Peyer's patch (tissue), 4 donors: ENCODE measurements around the gene EIF5. TPM values are rescaled to one million over a fixed set of nuclear protein-coding genes. Genes with fewer than 3 reads are reported as not detected.

ENCODE experiments used
- DNase-seq, 3 donors: peaks; one replicate each; pipeline ENCODE4 v3.0.0-alpha.2; 2017 to 2019
- H3K27ac ChIP-seq, 4 donors: fragments of 200-600 bp; sonication (generic); one replicate each; pipeline ENCODE4 v1.5.1; 2016 to 2019
- H3K27me3 ChIP-seq, 2 donors: fragments of 200-600 bp; sonication (generic); one replicate each; pipeline ENCODE4 v1.5.1; 2019
- H3K36me3 ChIP-seq, 3 donors: fragments of 200-600 bp; sonication (generic); one replicate each; pipeline ENCODE4 v1.5.1; 2016 to 2019
- H3K4me1 ChIP-seq, 4 donors: fragments of 200-600 bp; sonication (generic); one replicate each; pipeline ENCODE4 v1.5.1; 2016 to 2019
- H3K4me3 ChIP-seq, 4 donors: fragments of 200-600 bp; sonication (generic); 1 replicate in 3 of 4; 2 replicates in 1 of 4; pipeline ENCODE4 v1.5.1; 2016 to 2019; ENCODE audit warnings: mild to moderate bottlenecking in 1 of 4
- H3K9me3 ChIP-seq, 4 donors: fragments of 200-600 bp; sonication (generic); one replicate each; pipeline ENCODE4 v1.5.1; 2016 to 2019; ENCODE audit warnings: mild to moderate bottlenecking in 1 of 4
- POLR2A ChIP-seq, 2 donors: fragments of 450-650 bp; IDR thresholded peaks; one replicate each; pipeline ENCODE4 v1.5.1; 2017; ENCODE audit warnings: antibody characterized with exemption in 2 of 2, mild to moderate bottlenecking in 2 of 2, moderate library complexity in 2 of 2
- total RNA-seq, 4 donors: library from RNA; depleted of rRNA; stranded (reverse); fragments of >200 nt; gene quantifications; one replicate each; pipeline ENCODE4 v1.1.0, GENCODE V29; 2016
- TF ChIP-seq, protein P1 (sequence below), 6 experiments: fragments of 450-650 bp in 4 of 6; fragments of 200-600 bp in 2 of 6; sonication (generic) in 1 of 6; IDR thresholded peaks; one replicate each; pipeline ENCODE4 v1.5.1; 2017 to 2019; ENCODE audit warnings: antibody characterized with exemption in 6 of 6, mild to moderate bottlenecking in 3 of 6, moderate library complexity in 1 of 6

EIF5 gene
- total RNA-seq, 4 donors from 2014 or later: 176 to 226 (median 217) TPM

DNA sequence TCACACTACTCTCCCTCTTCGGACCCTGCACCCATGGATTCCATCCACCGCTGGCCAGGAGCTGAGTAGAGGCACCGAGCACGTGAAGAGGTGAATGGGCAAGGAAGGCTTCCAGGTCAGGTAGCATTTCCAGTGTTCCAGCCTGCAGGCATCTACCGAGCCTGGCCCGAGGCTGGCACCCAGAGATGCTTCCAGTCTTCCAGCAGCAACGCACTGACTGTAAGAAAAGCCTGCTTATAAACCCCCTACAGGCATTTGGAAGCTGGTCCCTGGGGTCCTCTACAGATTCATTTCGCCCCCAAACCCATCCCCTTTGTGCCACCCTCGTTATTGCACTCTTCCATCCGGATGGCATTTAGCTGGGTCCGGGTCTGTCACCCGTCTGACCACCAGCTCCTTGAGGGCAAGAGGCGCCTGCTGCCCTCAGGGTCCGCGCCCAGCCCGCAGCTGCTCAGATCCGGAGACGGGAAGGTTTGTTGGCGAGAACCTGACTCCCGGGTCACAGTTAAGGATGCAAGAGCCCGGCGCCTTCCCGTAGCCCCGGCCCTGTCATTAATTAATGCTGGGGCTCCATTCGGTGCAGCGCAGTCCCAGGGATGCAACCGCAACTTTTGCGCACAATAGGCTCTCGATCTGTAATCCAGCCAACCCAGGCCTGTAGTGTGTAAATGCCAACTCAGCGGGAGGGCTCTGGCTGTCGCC is 50.6 kb downstream of the EIF5 start:
- Histone ChIP-seq H3K9me3 (no peaks in the 10 kb centered on the region), H3K27me3 (no peaks in the 10 kb centered on the region), H3K4me1 (peaks cover 0 to 28% (median 7%) of the 10 kb centered on the region in 4 donors), H3K27ac (peak overlapping the region; percentile 94 to 100 (median 99)), H3K4me3 (peak overlapping the region; percentile 62 to 90 (median 88)), H3K36me3 (no peaks in the 10 kb centered on the region)
- TF ChIP-seq, protein P1, sequence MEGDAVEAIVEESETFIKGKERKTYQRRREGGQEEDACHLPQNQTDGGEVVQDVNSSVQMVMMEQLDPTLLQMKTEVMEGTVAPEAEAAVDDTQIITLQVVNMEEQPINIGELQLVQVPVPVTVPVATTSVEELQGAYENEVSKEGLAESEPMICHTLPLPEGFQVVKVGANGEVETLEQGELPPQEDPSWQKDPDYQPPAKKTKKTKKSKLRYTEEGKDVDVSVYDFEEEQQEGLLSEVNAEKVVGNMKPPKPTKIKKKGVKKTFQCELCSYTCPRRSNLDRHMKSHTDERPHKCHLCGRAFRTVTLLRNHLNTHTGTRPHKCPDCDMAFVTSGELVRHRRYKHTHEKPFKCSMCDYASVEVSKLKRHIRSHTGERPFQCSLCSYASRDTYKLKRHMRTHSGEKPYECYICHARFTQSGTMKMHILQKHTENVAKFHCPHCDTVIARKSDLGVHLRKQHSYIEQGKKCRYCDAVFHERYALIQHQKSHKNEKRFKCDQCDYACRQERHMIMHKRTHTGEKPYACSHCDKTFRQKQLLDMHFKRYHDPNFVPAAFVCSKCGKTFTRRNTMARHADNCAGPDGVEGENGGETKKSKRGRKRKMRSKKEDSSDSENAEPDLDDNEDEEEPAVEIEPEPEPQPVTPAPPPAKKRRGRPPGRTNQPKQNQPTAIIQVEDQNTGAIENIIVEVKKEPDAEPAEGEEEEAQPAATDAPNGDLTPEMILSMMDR (IDR thresholded peaks at IDR 0.05): no peak
- TF ChIP-seq POLR2A (IDR thresholded peaks at IDR 0.05): no peak
- DNase-seq: no peak

DNA sequence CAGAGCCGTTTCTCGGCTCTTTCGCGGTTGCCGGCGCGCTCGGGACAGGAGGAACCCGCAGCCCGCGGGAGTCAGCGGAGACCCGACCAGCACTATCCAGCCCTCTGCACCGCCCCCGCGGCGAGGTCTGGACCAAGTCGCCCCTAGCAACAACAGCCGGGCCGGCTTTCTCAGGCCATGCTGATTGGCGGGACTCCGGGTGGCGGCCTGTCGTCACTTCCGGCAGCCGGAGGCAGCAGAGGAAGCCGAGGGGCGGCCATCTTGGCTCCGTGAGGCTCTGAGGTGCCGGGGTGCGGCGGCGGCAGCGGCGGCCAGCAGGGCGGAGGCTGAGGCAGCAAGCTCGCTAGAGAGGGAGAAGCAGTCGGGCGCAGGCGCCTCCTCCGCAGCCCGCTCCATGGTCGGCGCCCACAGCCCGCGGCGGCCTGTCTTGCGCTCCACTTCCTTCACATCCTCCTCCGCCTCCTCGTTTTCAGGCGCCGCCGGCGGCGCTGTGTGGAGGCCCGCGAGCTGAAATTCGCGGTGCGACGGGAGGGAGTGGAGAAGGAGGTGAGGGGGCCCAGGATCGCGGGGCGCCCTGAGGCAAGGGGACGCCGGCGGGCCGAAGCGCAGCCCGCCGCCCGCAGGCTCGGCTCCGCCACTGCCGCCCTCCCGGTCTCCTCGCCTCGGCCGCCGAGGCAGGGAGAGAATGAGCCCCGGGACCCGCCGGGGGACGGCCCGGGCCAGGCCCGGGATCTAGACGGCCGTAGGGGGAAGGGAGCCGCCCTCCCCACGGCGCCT is 51.3 kb downstream of the EIF5 start, which contains the start of gene MARK3:
Gene MARK3 (plus strand): TSS at position 264 of the 777 bp plus-strand sequence. CDS start 615 bp downstream, outside the sequence.
- no peaks in the 10 kb centered on the region for H3K36me3 ChIP-seq
- H3K4me3 ChIP-seq: peak within 1 kb of the TSS; percentile 62 to 90 (median 88)
- DNase-seq: peak; percentile 97 to 99 (median 98)
- no peaks in the 10 kb centered on the region for H3K9me3 ChIP-seq
- no peaks in the 10 kb centered on the region for H3K27me3 ChIP-seq
- TF ChIP-seq, protein P1 (IDR thresholded peaks at IDR 0.05): peak in 5 of 6 experiments; percentile 19 to 45 (median 25)
- TF ChIP-seq POLR2A (IDR thresholded peaks at IDR 0.05): peak; percentile 72 to 85
- H3K27ac ChIP-seq: peak within 1 kb of the TSS; percentile 94 to 100 (median 99)
- peaks cover 0 to 31% (median 7%) of the 10 kb centered on the region in 4 donors for H3K4me1 ChIP-seq

DNA sequence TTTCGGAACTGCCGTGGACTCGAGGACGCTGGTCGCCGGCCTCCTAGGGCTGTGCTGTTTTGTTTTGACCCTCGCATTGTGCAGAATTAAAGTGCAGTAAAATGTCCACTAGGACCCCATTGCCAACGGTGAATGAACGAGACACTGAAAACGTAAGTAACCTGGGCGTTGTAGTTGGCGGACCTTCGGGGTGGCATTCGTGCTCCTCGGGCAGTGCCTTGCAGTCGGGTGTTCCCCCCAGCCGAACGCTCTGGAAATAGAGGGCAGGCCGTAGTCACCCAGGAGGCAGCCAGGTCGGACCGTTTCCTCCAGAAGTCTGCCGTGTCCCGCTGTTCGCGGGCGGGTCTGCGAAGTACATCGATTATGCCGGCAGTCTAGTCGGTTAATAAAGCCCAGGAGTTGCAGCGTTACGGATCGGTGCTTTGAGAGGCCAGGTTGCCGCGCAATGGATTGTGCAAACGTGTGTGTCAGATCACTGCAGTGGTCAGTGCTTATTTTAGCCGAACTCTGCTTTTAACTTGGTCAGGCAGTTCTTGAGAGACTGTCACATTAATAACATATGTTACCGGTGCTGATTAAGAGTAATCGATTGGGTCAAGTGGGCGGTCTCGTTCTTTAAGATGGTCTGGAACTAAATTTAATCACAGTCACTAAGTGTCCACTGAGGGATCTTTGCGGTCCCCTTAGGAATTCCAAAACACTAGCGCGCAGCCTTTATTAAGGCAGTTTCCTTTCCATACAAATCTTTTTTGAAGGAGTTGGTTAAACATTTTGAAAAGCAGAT is 52.1 kb downstream of the EIF5 start:
- Histone ChIP-seq H3K36me3 (no peaks in the 10 kb centered on the region), H3K27ac (peak overlapping the region; percentile 94 to 100 (median 99)), H3K27me3 (no peaks in the 10 kb centered on the region), H3K9me3 (no peaks in the 10 kb centered on the region), H3K4me3 (peak overlapping the region; percentile 62 to 90 (median 88)), H3K4me1 (peaks cover 0 to 39% (median 7%) of the 10 kb centered on the region in 4 donors)
- peak; percentile 37 to 70 (median 64) for DNase-seq
- TF ChIP-seq POLR2A (IDR thresholded peaks at IDR 0.05): no peak
- TF ChIP-seq, protein P1 (IDR thresholded peaks at IDR 0.05): no peak

DNA sequence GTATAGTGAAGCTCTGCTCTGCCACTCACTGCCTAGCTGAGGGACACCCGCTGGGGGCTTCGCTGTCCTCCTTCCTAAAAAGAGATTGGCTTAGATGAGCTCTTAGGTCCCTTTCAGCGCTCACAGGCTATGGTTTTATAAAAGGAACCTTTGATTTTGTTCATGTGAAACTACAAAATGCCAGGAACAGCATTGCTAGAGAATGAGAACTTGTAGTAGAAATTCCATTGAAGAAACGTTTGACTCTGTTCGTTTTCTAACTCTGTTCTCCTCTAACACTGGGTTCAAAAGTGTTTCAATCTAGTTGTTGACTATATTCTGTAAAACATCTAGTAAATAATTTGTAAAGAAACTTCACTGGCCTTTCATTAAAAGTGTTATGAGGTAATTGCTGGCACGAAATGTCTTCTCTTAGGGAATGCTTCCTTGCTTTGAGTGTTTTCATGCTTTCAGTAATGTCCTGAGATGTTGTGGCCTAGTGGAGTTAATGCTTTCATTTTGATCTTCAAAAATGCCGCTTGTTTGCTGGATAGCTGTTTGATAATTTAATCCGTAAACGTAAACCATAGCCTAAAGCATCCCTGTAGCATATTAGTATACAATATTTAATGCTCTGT is 52.8 kb downstream of the EIF5 start:
- Histone ChIP-seq H3K27me3 (no peaks in the 10 kb centered on the region), H3K36me3 (no peaks in the 10 kb centered on the region), H3K27ac (peak overlapping the region; percentile 94 to 100 (median 99)), H3K4me3 (peak overlapping the region; percentile 62 to 90 (median 88)), H3K4me1 (peaks cover 0 to 46% (median 8%) of the 10 kb centered on the region in 4 donors), H3K9me3 (no peaks in the 10 kb centered on the region)
- TF ChIP-seq, protein P1 (IDR thresholded peaks at IDR 0.05): no peak
- no peak for TF ChIP-seq POLR2A (IDR thresholded peaks at IDR 0.05)
- no peak for DNase-seq

DNA sequence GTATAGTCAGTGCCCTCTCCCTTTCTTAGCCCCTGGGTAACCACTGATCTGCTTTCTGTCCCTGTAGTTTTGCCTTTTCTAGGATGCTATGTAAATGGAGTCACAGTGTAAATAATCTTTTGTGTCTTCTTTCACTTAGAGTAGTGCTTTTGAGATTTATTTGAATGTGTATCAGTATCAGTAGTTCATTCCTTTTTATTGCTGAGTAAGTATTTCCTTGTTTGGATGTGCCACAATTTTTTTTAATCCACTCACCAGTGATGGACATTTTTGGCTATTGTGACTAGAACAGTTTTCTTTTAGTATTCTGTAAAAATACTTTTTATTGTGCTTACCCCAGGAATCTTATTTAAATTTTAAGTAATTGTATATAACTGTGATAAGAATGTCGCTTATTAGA is 54.6 kb downstream of the EIF5 start:
- DNase-seq: no peak
- H3K27me3 ChIP-seq: no peaks in the 10 kb centered on the region

More for the DNA sequence above, 54.6 kb downstream of the EIF5 start:
- Histone ChIP-seq H3K4me1 (peaks cover 0 to 56% (median 13%) of the 10 kb centered on the region in 4 donors), H3K9me3 (no peaks in the 10 kb centered on the region), H3K36me3 (no peaks in the 10 kb centered on the region), H3K4me3 (no peak overlapping the region), H3K27ac (peak overlapping the region in 1 of 4 donors; percentile 1)
- TF ChIP-seq POLR2A (IDR thresholded peaks at IDR 0.05): no peak
- TF ChIP-seq, protein P1 (IDR thresholded peaks at IDR 0.05): no peak
